ENCODE results near the gene TTC23L.

GRCh38 chr5:34841816-34842215 is 2.9 kb downstream of the TTC23L start:
- no peak for TF ChIP-seq CTCF (conservative IDR thresholded peaks at IDR 0.05; ENCODE audit: low read length)
- TF ChIP-seq EZH2phosphoT487 (IDR thresholded peaks at IDR 0.05; ENCODE audit: borderline replicate concordance) = no peak
